CD4-positive, alpha-beta T cell (primary cell): ENCODE data around the gene MRPL32. TPM values are rescaled to one million over a fixed set of nuclear protein-coding genes. Genes with fewer than 3 reads are reported as not detected.

ENCODE experiments used
- ATAC-seq: fragments of 200-7000 bp; cut with Tn5 transposase; one replicate; pipeline ENCODE4 v1.10.0; 2022; ENCODE audit warnings: mild to moderate bottlenecking; ENCODE audit not compliant: poor library complexity
- CTCF ChIA-PET: fragments of 350-600 bp; sonication (Branson Sonifier 250); formaldehyde crosslinking; loops from one replicate; lab custom pipeline; 2021; ENCODE audit warnings: antibody characterized with exemption, inconsistent platforms; lab: Charles Lee
- POLR2A ChIA-PET: fragments of 350-600 bp; sonication (Branson Sonifier 250); formaldehyde crosslinking; loops from one replicate; lab custom pipeline; 2021; ENCODE audit warnings: antibody characterized with exemption, inconsistent platforms; lab: Charles Lee
- DNase-seq, 14 experiments: peaks; one replicate each; pipeline ENCODE4 v3.0.0-alpha.2; 2013 to 2020; ENCODE audit warnings: mixed read lengths in 2 of 14
- H3K27ac ChIP-seq, 2 donors: one replicate each; pipeline versions ENCODE4 v1.5.1 to v1.7.0; 2013; ENCODE audit warnings: low read length in 2 of 2, low read depth in 1 of 2, mild to moderate bottlenecking in 1 of 2
- H3K27me3 ChIP-seq, 2 experiments: 1 replicate in 1 of 2; 2 replicates in 1 of 2; pipeline versions ENCODE4 v1.6.1 to v1.7.0; 2013; ENCODE audit warnings: low read length in 2 of 2, control low read depth in 1 of 2, mild to moderate bottlenecking in 1 of 2, moderate library complexity in 1 of 2; ENCODE audit not compliant: insufficient read depth in 2 of 2, control insufficient read depth in 1 of 2
- H3K36me3 ChIP-seq: one replicate; pipeline ENCODE4 v1.6.1; 2013; ENCODE audit warnings: low read length, control low read depth; ENCODE audit not compliant: insufficient read depth
- H3K4me1 ChIP-seq: one replicate; pipeline ENCODE4 v1.6.1; 2013; ENCODE audit warnings: low read length, control low read depth; ENCODE audit not compliant: insufficient read depth
- H3K4me3 ChIP-seq: one replicate; pipeline ENCODE4 v1.5.1; 2013; ENCODE audit warnings: mild to moderate bottlenecking, low read length, moderate library complexity
- H3K9me3 ChIP-seq, 2 experiments: 1 replicate in 1 of 2; 2 replicates in 1 of 2; pipeline versions ENCODE4 v1.6.1 to v1.7.0; 2013; ENCODE audit warnings: low read length in 2 of 2, mild to moderate bottlenecking in 2 of 2, control low read depth in 1 of 2, moderate library complexity in 1 of 2; ENCODE audit not compliant: control insufficient read depth in 1 of 2, insufficient read depth in 1 of 2
- H3K27ac Mint-ChIP-seq: one replicate; pipeline ENCODE4 v1.8.0; 2020; ENCODE audit warnings: mixed read lengths
- H3K27me3 Mint-ChIP-seq: one replicate; pipeline ENCODE4 v1.8.0; 2021; ENCODE audit warnings: mixed read lengths
- H3K36me3 Mint-ChIP-seq: one replicate; pipeline ENCODE4 v1.8.0; 2021; ENCODE audit warnings: low read depth, mixed read lengths
- H3K4me1 Mint-ChIP-seq: one replicate; pipeline ENCODE4 v1.8.0; 2021; ENCODE audit warnings: low read depth, mixed read lengths
- H3K4me3 Mint-ChIP-seq: one replicate; pipeline ENCODE4 v1.8.0; 2020; ENCODE audit warnings: mild to moderate bottlenecking, mixed read lengths
- H3K9me3 Mint-ChIP-seq: one replicate; pipeline ENCODE4 v1.8.0; 2020; ENCODE audit warnings: mixed read lengths
- intact Hi-C, 2 experiments: fragments of 100-400 bp; cut with DNase I in 1 of 2; cut with micrococcal nuclease in 1 of 2; formaldehyde crosslinking; loops; one replicate each; pipeline versions ENCODE4 v1.15.1 to v1.9.0; 2023 to 2025; cut with DNase I, micrococcal nuclease
- total RNA-seq, 174 experiments: library from RNA in 2 of 174; stranded (reverse) in 2 of 174; gene quantifications; one replicate each; pipeline ENCODE4 v1.2.3 and lab custom pipeline; 2021 to 2026
- TF ChIP-seq, protein P1 (sequence below): fragments of 200-600 bp; IDR thresholded peaks from one replicate; pipeline ENCODE4 v1.8.0; 2022; ENCODE audit warnings: antibody characterized with exemption, mild to moderate bottlenecking

MRPL32 gene
- total RNA-seq, 2 experiments from 2014 or later = 57.1 to 60.7 TPM

- no peak overlapping the region for H3K27ac ChIP-seq
- H3K4me1 ChIP-seq = no peaks in the 10 kb centered on the region
- ATAC-seq = no peak
- H3K9me3 Mint-ChIP-seq = peaks cover 2% of the 10 kb centered on the region
- no peak for DNase-seq
- CTCF ChIA-PET = no interaction called here
- no peaks in the 10 kb centered on the region for H3K4me1 Mint-ChIP-seq
- no peak overlapping the region for H3K4me3 Mint-ChIP-seq
- H3K27me3 ChIP-seq = peaks cover 9 to 16% of the 10 kb centered on the region in 2 experiments
- no peaks in the 10 kb centered on the region for H3K36me3 Mint-ChIP-seq
- no peak overlapping the region for H3K4me3 ChIP-seq
- H3K9me3 ChIP-seq = peaks cover 0 to 3% of the 10 kb centered on the region in 2 experiments
- POLR2A ChIA-PET = no interaction called here
- no peak overlapping the region for H3K27ac Mint-ChIP-seq
- TF ChIP-seq, protein P1, sequence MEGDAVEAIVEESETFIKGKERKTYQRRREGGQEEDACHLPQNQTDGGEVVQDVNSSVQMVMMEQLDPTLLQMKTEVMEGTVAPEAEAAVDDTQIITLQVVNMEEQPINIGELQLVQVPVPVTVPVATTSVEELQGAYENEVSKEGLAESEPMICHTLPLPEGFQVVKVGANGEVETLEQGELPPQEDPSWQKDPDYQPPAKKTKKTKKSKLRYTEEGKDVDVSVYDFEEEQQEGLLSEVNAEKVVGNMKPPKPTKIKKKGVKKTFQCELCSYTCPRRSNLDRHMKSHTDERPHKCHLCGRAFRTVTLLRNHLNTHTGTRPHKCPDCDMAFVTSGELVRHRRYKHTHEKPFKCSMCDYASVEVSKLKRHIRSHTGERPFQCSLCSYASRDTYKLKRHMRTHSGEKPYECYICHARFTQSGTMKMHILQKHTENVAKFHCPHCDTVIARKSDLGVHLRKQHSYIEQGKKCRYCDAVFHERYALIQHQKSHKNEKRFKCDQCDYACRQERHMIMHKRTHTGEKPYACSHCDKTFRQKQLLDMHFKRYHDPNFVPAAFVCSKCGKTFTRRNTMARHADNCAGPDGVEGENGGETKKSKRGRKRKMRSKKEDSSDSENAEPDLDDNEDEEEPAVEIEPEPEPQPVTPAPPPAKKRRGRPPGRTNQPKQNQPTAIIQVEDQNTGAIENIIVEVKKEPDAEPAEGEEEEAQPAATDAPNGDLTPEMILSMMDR = no peak
- no peaks in the 10 kb centered on the region for H3K36me3 ChIP-seq
- peaks cover 15% of the 10 kb centered on the region for H3K27me3 Mint-ChIP-seq
- intact Hi-C loops = no loop called here
These were observed 29.0 kb downstream of the MRPL32 start for GRCh38 chr7:42961170-42961569.

GRCh38 chr7:42964293-42964692 lies 32.1 kb downstream of the MRPL32 start:
- intact Hi-C loops = no loop called here
- TF ChIP-seq, protein P1 = no peak
- ATAC-seq (no peak), DNase-seq (no peak)
- Histone ChIP-seq H3K4me1 (no peaks in the 10 kb centered on the region), H3K9me3 (no peaks in the 10 kb centered on the region), H3K27me3 (peaks cover 9 to 13% of the 10 kb centered on the region in 2 experiments), H3K4me3 (no peak overlapping the region), H3K36me3 (no peaks in the 10 kb centered on the region), H3K27ac (no peak overlapping the region)
- Mint-ChIP-seq H3K36me3 (no peaks in the 10 kb centered on the region), H3K4me3 (no peak overlapping the region), H3K27me3 (peaks cover 13% of the 10 kb centered on the region), H3K4me1 (no peaks in the 10 kb centered on the region), H3K27ac (no peak overlapping the region), H3K9me3 (no peaks in the 10 kb centered on the region)
- ChIA-PET CTCF (interaction anchor here (0.9 kb wide), 1 partner anchor 14 kb away, joined by 3 read pairs; no protein-coding TSS in a partner anchor), POLR2A (no interaction called here)

- ChIA-PET POLR2A (interaction anchor here (1.1 kb wide), 1 partner anchor 39 kb away, joined by 4 read pairs; no protein-coding TSS in a partner anchor), CTCF (interaction anchor here (0.9 kb wide), 1 partner anchor 13 kb away, joined by 3 read pairs; no protein-coding TSS in a partner anchor)
- no peaks in the 10 kb centered on the region for H3K4me1 ChIP-seq
- Mint-ChIP-seq H3K27ac (no peak overlapping the region), H3K9me3 (no peaks in the 10 kb centered on the region), H3K4me3 (no peak overlapping the region), H3K4me1 (no peaks in the 10 kb centered on the region), H3K27me3 (peaks cover 8% of the 10 kb centered on the region), H3K36me3 (no peaks in the 10 kb centered on the region)
- peaks cover 6 to 9% of the 10 kb centered on the region in 2 experiments for H3K27me3 ChIP-seq
- H3K36me3 ChIP-seq = no peaks in the 10 kb centered on the region
- DNase-seq (no peak), ATAC-seq (no peak)
- no peaks in the 10 kb centered on the region for H3K9me3 ChIP-seq
- H3K27ac ChIP-seq = no peak overlapping the region
- H3K4me3 ChIP-seq = no peak overlapping the region
- TF ChIP-seq, protein P1 = no peak
- intact Hi-C loops = no loop called here
These were observed 33.0 kb downstream of the MRPL32 start for GRCh38 chr7:42964849-42965805.
